Stimulated activated CD8-positive, alpha-beta memory T cell treated with anti-CD3 and anti-CD28 coated beads, Interleukin-15, amount 100 ng/mL, for 48 hours (primary cell): Measurements from ENCODE around the gene DHX57.

Source experiments
- DNase-seq, 2 donors: peaks; one replicate each; pipeline ENCODE4 v3.0.0-alpha.2; 2020; ENCODE audit warnings: low read depth in 2 of 2

DHX57 gene

DNA sequence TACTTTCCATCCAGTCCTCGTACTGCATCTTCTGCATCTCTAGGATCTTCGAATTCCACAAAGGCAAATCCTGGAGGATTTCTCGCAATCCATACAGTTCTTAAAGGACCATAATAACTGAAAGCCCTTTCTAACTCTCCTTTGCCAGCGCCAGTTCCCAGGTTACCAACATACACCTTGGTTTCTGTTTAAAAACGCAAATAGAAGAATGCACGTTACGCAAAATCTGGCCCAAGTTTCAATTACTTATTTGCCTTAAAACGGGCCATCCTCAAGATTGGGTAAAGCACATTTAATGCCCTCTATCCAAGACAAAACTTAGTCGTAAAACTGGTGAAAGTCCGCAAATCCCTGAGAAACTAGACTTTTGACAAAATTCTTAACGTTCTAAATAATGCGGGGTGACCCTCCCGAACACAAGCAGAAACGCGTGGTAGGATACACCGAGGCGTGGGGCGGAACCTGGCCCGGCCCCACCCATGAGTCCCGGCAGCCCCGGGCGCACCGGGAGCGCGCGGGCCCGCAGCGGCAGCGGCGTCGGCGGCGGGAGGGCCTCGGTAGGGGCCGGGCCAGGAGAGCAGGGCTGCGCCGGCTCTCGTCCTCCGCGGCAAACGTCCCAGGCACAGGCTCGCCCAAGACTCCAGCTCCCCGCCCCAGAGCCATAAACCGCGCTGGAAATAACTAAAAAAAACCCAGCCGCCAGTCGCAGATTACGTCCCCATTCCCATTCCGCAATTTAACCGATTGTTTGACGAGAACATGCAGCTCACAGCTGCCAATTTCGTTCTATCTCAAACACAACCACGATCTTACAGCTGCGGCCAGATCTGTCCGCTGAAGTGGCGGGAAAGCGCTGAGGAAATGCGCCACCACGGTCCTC lies 125.5 kb downstream of the DHX57 start:
- DNase-seq = peak; percentile 25 to 34

GRCh38 chr2:38748943-38749804 lies 126.6 kb downstream of the DHX57 start:
- DNase-seq = no peak

- no peak for DNase-seq
Measured at GRCh38 chr2:38748391-38748790, 127.3 kb downstream of the DHX57 start.

GRCh38 chr2:38747819-38748218 lies 127.9 kb downstream of the DHX57 start:
- no peak for DNase-seq
